ENCODE measurements around the gene LRRIQ4. TPM values are rescaled to one million over a fixed set of nuclear protein-coding genes. Genes with fewer than 3 reads are reported as not detected.

Gene LRRIQ4
- total RNA-seq, 1 experiment from 2014 or later: not detected

GRCh38 chr3:169811631-169812331 lies 889 bp upstream of the LRRIQ4 start:
- Histone ChIP-seq H3K4me1 (no peaks in the 10 kb centered on the region), H3K36me3 (ENCODE audit: control insufficient read depth, insufficient read depth, low read length) (no peaks in the 10 kb centered on the region), H3K9me3 (peaks cover 9% of the 10 kb centered on the region), H3K4me3 (ENCODE audit: low read depth, low read length) (peak overlapping the region; percentile 33), H3K27me3 (replicated peaks; ENCODE audit: control insufficient read depth, insufficient read depth, low read length) (no peaks in the 10 kb centered on the region)
- Mint-ChIP-seq H3K27ac (ENCODE audit: unreplicated experiment) (no peak overlapping the region), H3K4me1 (ENCODE audit: low read depth, unreplicated experiment) (no peaks in the 10 kb centered on the region), H3K36me3 (ENCODE audit: insufficient read depth, unreplicated experiment) (no peaks in the 10 kb centered on the region), H3K27me3 (ENCODE audit: insufficient read depth, unreplicated experiment) (peaks cover 2% of the 10 kb centered on the region), H3K4me3 (ENCODE audit: unreplicated experiment) (peak overlapping the region; percentile 60), H3K9me3 (ENCODE audit: unreplicated experiment) (peaks cover 15% of the 10 kb centered on the region)
- no peak for DNase-seq
- TF ChIP-seq, protein P1, sequence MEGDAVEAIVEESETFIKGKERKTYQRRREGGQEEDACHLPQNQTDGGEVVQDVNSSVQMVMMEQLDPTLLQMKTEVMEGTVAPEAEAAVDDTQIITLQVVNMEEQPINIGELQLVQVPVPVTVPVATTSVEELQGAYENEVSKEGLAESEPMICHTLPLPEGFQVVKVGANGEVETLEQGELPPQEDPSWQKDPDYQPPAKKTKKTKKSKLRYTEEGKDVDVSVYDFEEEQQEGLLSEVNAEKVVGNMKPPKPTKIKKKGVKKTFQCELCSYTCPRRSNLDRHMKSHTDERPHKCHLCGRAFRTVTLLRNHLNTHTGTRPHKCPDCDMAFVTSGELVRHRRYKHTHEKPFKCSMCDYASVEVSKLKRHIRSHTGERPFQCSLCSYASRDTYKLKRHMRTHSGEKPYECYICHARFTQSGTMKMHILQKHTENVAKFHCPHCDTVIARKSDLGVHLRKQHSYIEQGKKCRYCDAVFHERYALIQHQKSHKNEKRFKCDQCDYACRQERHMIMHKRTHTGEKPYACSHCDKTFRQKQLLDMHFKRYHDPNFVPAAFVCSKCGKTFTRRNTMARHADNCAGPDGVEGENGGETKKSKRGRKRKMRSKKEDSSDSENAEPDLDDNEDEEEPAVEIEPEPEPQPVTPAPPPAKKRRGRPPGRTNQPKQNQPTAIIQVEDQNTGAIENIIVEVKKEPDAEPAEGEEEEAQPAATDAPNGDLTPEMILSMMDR (IDR thresholded peaks at IDR 0.05; ENCODE audit: insufficient read depth in 1 of 2, low read depth in 1 of 2, low read length in 1 of 2, severe bottlenecking in 1 of 2, unreplicated experiment in 1 of 2): no peak
- intact Hi-C loops (cut with micrococcal nuclease; ENCODE audit: unreplicated experiment): no loop called here
- no TSS peak for BruUV-seq (replicated peaks)
- ChIA-PET CTCF (no interaction called here), POLR2A (no interaction called here)

- no peak overlapping the region for H3K27ac Mint-ChIP-seq (ENCODE audit: unreplicated experiment)
- no peaks in the 10 kb centered on the region for H3K4me1 Mint-ChIP-seq (ENCODE audit: low read depth, unreplicated experiment)
- Histone ChIP-seq H3K36me3 (ENCODE audit: control insufficient read depth, insufficient read depth, low read length) (no peaks in the 10 kb centered on the region), H3K27me3 (replicated peaks; ENCODE audit: control insufficient read depth, insufficient read depth, low read length) (no peaks in the 10 kb centered on the region), H3K4me1 (no peaks in the 10 kb centered on the region), H3K4me3 (ENCODE audit: low read depth, low read length) (no peak overlapping the region), H3K9me3 (peaks cover 9% of the 10 kb centered on the region)
- POLR2A ChIA-PET: no interaction called here
- CTCF ChIA-PET: no interaction called here
- no peak for DNase-seq
- no peak overlapping the region for H3K4me3 Mint-ChIP-seq (ENCODE audit: unreplicated experiment)
- intact Hi-C loops (cut with micrococcal nuclease; ENCODE audit: unreplicated experiment): no loop called here
- TF ChIP-seq, protein P1 (IDR thresholded peaks at IDR 0.05; ENCODE audit: insufficient read depth in 1 of 2, low read depth in 1 of 2, low read length in 1 of 2, severe bottlenecking in 1 of 2, unreplicated experiment in 1 of 2): no peak
- no peaks in the 10 kb centered on the region for H3K36me3 Mint-ChIP-seq (ENCODE audit: insufficient read depth, unreplicated experiment)
- H3K9me3 Mint-ChIP-seq (ENCODE audit: unreplicated experiment): peaks cover 23% of the 10 kb centered on the region
- BruUV-seq (replicated peaks): no TSS peak
- peaks cover 8% of the 10 kb centered on the region for H3K27me3 Mint-ChIP-seq (ENCODE audit: insufficient read depth, unreplicated experiment)
Measured at GRCh38 chr3:169813278-169813677, 608 bp downstream of the LRRIQ4 start.

GRCh38 chr3:169813757-169814517 lies 1.3 kb downstream of the LRRIQ4 start:
- ChIA-PET CTCF (no interaction called here), POLR2A (no interaction called here)
- DNase-seq: no peak
- Histone ChIP-seq H3K4me1 (no peaks in the 10 kb centered on the region), H3K27me3 (replicated peaks; ENCODE audit: control insufficient read depth, insufficient read depth, low read length) (no peaks in the 10 kb centered on the region), H3K9me3 (peaks cover 9% of the 10 kb centered on the region), H3K4me3 (ENCODE audit: low read depth, low read length) (no peak overlapping the region), H3K36me3 (ENCODE audit: control insufficient read depth, insufficient read depth, low read length) (no peaks in the 10 kb centered on the region)
- Mint-ChIP-seq H3K4me3 (ENCODE audit: unreplicated experiment) (no peak overlapping the region), H3K9me3 (ENCODE audit: unreplicated experiment) (peaks cover 23% of the 10 kb centered on the region), H3K4me1 (ENCODE audit: low read depth, unreplicated experiment) (no peaks in the 10 kb centered on the region), H3K27me3 (ENCODE audit: insufficient read depth, unreplicated experiment) (peaks cover 9% of the 10 kb centered on the region), H3K36me3 (ENCODE audit: insufficient read depth, unreplicated experiment) (no peaks in the 10 kb centered on the region), H3K27ac (ENCODE audit: unreplicated experiment) (no peak overlapping the region)
- TF ChIP-seq, protein P1 (IDR thresholded peaks at IDR 0.05; ENCODE audit: insufficient read depth in 1 of 2, low read depth in 1 of 2, low read length in 1 of 2, severe bottlenecking in 1 of 2, unreplicated experiment in 1 of 2): no peak
- intact Hi-C loops (cut with micrococcal nuclease; ENCODE audit: unreplicated experiment): no loop called here
- no TSS peak for BruUV-seq (replicated peaks)

All from Caco-2 (cell line).